K562 (cell line): Measurements from ENCODE around the gene UQCRC1. TPM values are rescaled to one million over a fixed set of nuclear protein-coding genes. Genes with fewer than 3 reads are reported as not detected.

Experiments
- ATAC-seq: fragments of 200-7000 bp; cut with Tn5 transposase; 3 replicates; pipeline ENCODE4 v1.9.1; 2020; ENCODE audit warnings: moderate library complexity
- BruUV-seq: library from RNA; stranded (reverse); fragments of 400-500 nt; replicated peaks from 2 replicates; lab custom pipeline; 2021; lab: Mats Ljungman, UMichigan
- CTCF ChIA-PET: fragments of 300-600 bp; formaldehyde crosslinking; extraction: SDS; loops from one replicate; lab custom pipeline; 2021; ENCODE audit warnings: low intra/inter-chr PET ratio; lab: Yijun Ruan, JAX
- POLR2A ChIA-PET: fragments of 300-600, 350-650 bp; sonication (Branson Sonifier 250); formaldehyde crosslinking; extraction: SDS; loops from one replicate; lab custom pipeline; 2021; ENCODE audit warnings: antibody characterized with exemption, inconsistent platforms; lab: Yijun Ruan, JAX
- DNase-seq, 4 experiments: peaks; one replicate each; pipeline versions ENCODE4 v3.0.0 to v3.0.0-alpha.2; 2011 to 2018; ENCODE audit warnings: low spot score in 3 of 4, mixed read lengths in 3 of 4; ENCODE audit errors: extremely low read depth in 1 of 4
- FAIRE-seq: peaks from 2 replicates; lab custom pipeline; 2011; peaks lifted over from hg19 to GRCh38; lab: Jason Lieb, UNC
- H2AFZ ChIP-seq: 2 replicates; pipeline ENCODE4 v1.6.0; 2011; ENCODE audit warnings: low read depth, low read length, control low read depth, inconsistent platforms
- H3K27ac ChIP-seq: fragments of 200-600 bp; 3 replicates; pipeline ENCODE4 v1.8.0; 2011; ENCODE audit warnings: low read depth, mild to moderate bottlenecking, control low read depth, inconsistent platforms, low read length, moderate library complexity, mixed read lengths; ENCODE audit errors: extremely low read depth
- H3K27me3 ChIP-seq, 2 experiments: fragments of 300-600 bp in 1 of 2; 2 replicates in 1 of 2; 3 replicates in 1 of 2; pipeline versions ENCODE4 v1.6.0 to v1.8.0; 2011; ENCODE audit warnings: inconsistent platforms in 2 of 2, low read length in 2 of 2, mild to moderate bottlenecking in 1 of 2, mixed read lengths in 1 of 2, moderate library complexity in 1 of 2; ENCODE audit not compliant: control insufficient read depth in 2 of 2, insufficient read depth in 2 of 2
- H3K36me3 ChIP-seq: fragments of 300-600 bp; 3 replicates; pipeline ENCODE4 v1.8.0; 2011; ENCODE audit warnings: mild to moderate bottlenecking, low read length, inconsistent platforms; ENCODE audit not compliant: control insufficient read depth, insufficient read depth
- H3K4me1 ChIP-seq, 2 experiments: fragments of 200-600 bp in 1 of 2; replicated peaks in 1 of 2; 2 replicates in 1 of 2; 3 replicates in 1 of 2; pipeline versions ENCODE4 v1.5.1 to v1.8.0; 2011; ENCODE audit warnings: inconsistent platforms in 2 of 2, low read length in 2 of 2, mild to moderate bottlenecking in 1 of 2, mixed read lengths in 1 of 2, moderate library complexity in 1 of 2; ENCODE audit not compliant: control insufficient read depth in 2 of 2, insufficient read depth in 2 of 2
- H3K4me2 ChIP-seq: 2 replicates; pipeline ENCODE4 v1.6.1; 2011; ENCODE audit warnings: low read length, control low read depth, inconsistent platforms, mixed read lengths; ENCODE audit not compliant: insufficient read depth
- H3K4me3 ChIP-seq: fragments of 200-600 bp; sonication (generic), shearing (Covaris generic); 2 replicates; pipeline ENCODE4 v1.5.1; 2016; ENCODE audit warnings: control low read depth, inconsistent platforms
- H3K79me2 ChIP-seq: fragments of 200-600 bp; 3 replicates; pipeline ENCODE4 v1.8.0; 2011; ENCODE audit warnings: low read length, inconsistent platforms; ENCODE audit not compliant: control insufficient read depth, insufficient read depth
- H3K9ac ChIP-seq, 2 experiments: 2 replicates each; pipeline versions ENCODE4 v1.6.0 to v1.6.1; 2011; ENCODE audit warnings: low read depth in 2 of 2, low read length in 2 of 2, control low read depth in 1 of 2, inconsistent platforms in 1 of 2, mild to moderate bottlenecking in 1 of 2, mixed read lengths in 1 of 2; ENCODE audit not compliant: insufficient read depth in 1 of 2
- H3K9me1 ChIP-seq: one replicate; pipeline ENCODE4 v1.6.0; 2011; ENCODE audit warnings: inconsistent platforms, mild to moderate bottlenecking, low read length, moderate library complexity; ENCODE audit not compliant: control insufficient read depth, insufficient read depth
- H3K9me3 ChIP-seq: replicated peaks from 2 replicates; pipeline ENCODE4 v1.5.1; 2011; ENCODE audit warnings: low read depth, low read length, inconsistent platforms; ENCODE audit not compliant: control insufficient read depth, insufficient read depth
- H4K20me1 ChIP-seq: replicated peaks from 2 replicates; pipeline ENCODE4 v1.6.1; 2011; ENCODE audit warnings: low read length, inconsistent platforms, mixed read lengths; ENCODE audit not compliant: control insufficient read depth, insufficient read depth
- CEBPG ChIP-seq, 3 experiments: fragments of 200-800 bp in 1 of 3; sonication (Bioruptor generic) in 1 of 3; sonication (generic) in 1 of 3; formaldehyde crosslinking in 1 of 3; IDR thresholded peaks in 2 of 3; conservative IDR thresholded peaks in 1 of 3; 2 replicates each; pipeline versions ENCODE4 v1.6.1 to v1.8.0; 2016 to 2022; ENCODE audit warnings: missing compliant biosample characterization in 2 of 3, missing genetic modification characterization in 2 of 3, mild to moderate bottlenecking in 1 of 3, missing genetic modification reagents in 1 of 3
- DEAF1 ChIP-seq: fragments of 450-650 bp; formaldehyde crosslinking; IDR thresholded peaks from 2 replicates; pipeline ENCODE4 v1.4.0; 2020; ENCODE audit warnings: mild to moderate bottlenecking, moderate library complexity
- DNMT1 ChIP-seq: fragments of 450-650 bp; IDR thresholded peaks from 2 replicates; pipeline ENCODE4 v1.6.1; 2016; ENCODE audit warnings: antibody characterized with exemption, mild to moderate bottlenecking
- HINFP ChIP-seq: fragments of 450-650 bp; conservative IDR thresholded peaks from 2 replicates; pipeline ENCODE4 v1.6.1; 2016; ENCODE audit warnings: missing genetic modification characterization, low read depth, mild to moderate bottlenecking, control low read depth, missing compliant biosample characterization
- MBD2 ChIP-seq: sonication (generic); IDR thresholded peaks from 2 replicates; pipeline ENCODE4 v1.6.1; 2016; ENCODE audit warnings: low read depth, borderline replicate concordance
- PYGO2 ChIP-seq: fragments of 450-650 bp; IDR thresholded peaks from 2 replicates; pipeline ENCODE4 v1.6.1; 2016; ENCODE audit warnings: mild to moderate bottlenecking, missing genetic modification characterization, moderate library complexity, missing compliant biosample characterization
- SREBF2 ChIP-seq: sonication (generic); formaldehyde crosslinking; IDR thresholded peaks from 2 replicates; pipeline ENCODE4 v1.4.0; 2020; ENCODE audit warnings: mild to moderate bottlenecking, missing genetic modification reagents
- SRF ChIP-seq, 2 experiments: fragments of 250-450, 450-650 bp in 1 of 2; sonication (Bioruptor Pico) in 1 of 2; sonication (generic) in 1 of 2; formaldehyde crosslinking; IDR thresholded peaks; 2 replicates each; pipeline versions ENCODE4 v1.5.0 to v1.5.1; 2020 to 2022; ENCODE audit warnings: mild to moderate bottlenecking in 1 of 2, missing genetic modification reagents in 1 of 2
- SRSF3 ChIP-seq: fragments of 200-400 bp; formaldehyde crosslinking; IDR thresholded peaks from 2 replicates; pipeline ENCODE4 v1.6.1; 2016; ENCODE audit warnings: mild to moderate bottlenecking, low read length, moderate library complexity; ENCODE audit not compliant: insufficient read depth
- ZNF12 ChIP-seq: sonication (generic); formaldehyde crosslinking; IDR thresholded peaks from 2 replicates; pipeline ENCODE4 v1.4.0; 2020; ENCODE audit warnings: mild to moderate bottlenecking, missing genetic modification reagents
- WGBS: fragments of 100-300 bp; shearing (Covaris generic); methylation state at CpG from one replicate; pipeline ENCODE4 v1.1.6; 2016; ENCODE audit warnings: low coverage, mixed read lengths; ENCODE audit not compliant: insufficient coverage; ENCODE audit errors: missing lambda C conversion rate; 5-methylcytosine and 5-hydroxymethylcytosine counted together
- in situ Hi-C: fragments of 300-500 bp; cut with MboI; formaldehyde crosslinking; loops from 4 replicates; pipeline ENCODE4 v1.15.0; 2018; ENCODE audit warnings: inconsistent platforms, mixed read lengths
- intact Hi-C: fragments of 100-400 bp; cut with micrococcal nuclease; formaldehyde crosslinking; loops from 2 replicates; pipeline ENCODE4 v1.14.2; 2022
- polyA plus RNA-seq, 8 experiments: library from polyadenylated mRNA; depleted of rRNA in 4 of 8; stranded (reverse) in 5 of 8; unstranded in 3 of 8; fragments of >200 nt; fragmentation: Nextera tagmentation in 2 of 8; fragmentation: Illumina TruSeq in 1 of 8; extraction: Ambion mirVana in 2 of 8; extraction: Trizol in 1 of 8; gene quantifications; 2 replicates each; pipeline versions ENCODE4 v1.2.1 to v1.2.3, GENCODE V29; 2011 to 2014; ENCODE audit warnings: inconsistent platforms in 1 of 8, missing spikeins in 1 of 8
- total RNA-seq, 7 experiments: library from RNA; depleted of rRNA in 6 of 7; stranded (reverse); fragments of >200 nt in 6 of 7; fragmentation: Illumina TruSeq in 2 of 7; extraction: Trizol in 2 of 7; gene quantifications; 2 replicates each; pipeline versions ENCODE4 v1.2.1 to v1.2.3, GENCODE V29; 2011 to 2021; ENCODE audit warnings: low replicate concordance in 1 of 7
- TF ChIP-seq, protein P1 (sequence below): fragments of 450-650 bp; IDR thresholded peaks from 2 replicates; pipeline ENCODE4 v1.6.1; 2017; ENCODE audit warnings: mild to moderate bottlenecking, moderate library complexity

Gene UQCRC1
- total and polyA plus RNA-seq, 9 of the 15 experiments (the other 6 are each of a cell fraction or from before 2014, with no cell fraction given), result 125 to 424 (median 268) TPM

- POLR2A ChIA-PET, result no interaction called here
- in situ Hi-C loops, result no loop called here
These were observed 37.5 kb downstream of the UQCRC1 start for GRCh38 chr3:48571938-48572337.

More at GRCh38 chr3:48571938-48572337, 37.5 kb downstream of the UQCRC1 start:
- no peaks in the 10 kb centered on the region for H3K79me2 ChIP-seq
- no TSS peak for BruUV-seq
- TF ChIP-seq DEAF1 (no peak), SRSF3 (no peak), ZNF12 (CRISPR knock-in tag) (no peak), SRF (CRISPR knock-in tag; IDR thresholded peaks at IDR 0.05) (no peak), MBD2 (no peak), HINFP (no peak), DNMT1 (no peak), CEBPG (CRISPR knock-in tag; IDR thresholded peaks at IDR 0.05) (no peak), CEBPG (tag; conservative IDR thresholded peaks at IDR 0.05 in 1 of 2, IDR thresholded peaks at IDR 0.05 in 1 of 2) (no peak), SREBF2 (no peak), PYGO2 (no peak)
- TF ChIP-seq, protein P1, sequence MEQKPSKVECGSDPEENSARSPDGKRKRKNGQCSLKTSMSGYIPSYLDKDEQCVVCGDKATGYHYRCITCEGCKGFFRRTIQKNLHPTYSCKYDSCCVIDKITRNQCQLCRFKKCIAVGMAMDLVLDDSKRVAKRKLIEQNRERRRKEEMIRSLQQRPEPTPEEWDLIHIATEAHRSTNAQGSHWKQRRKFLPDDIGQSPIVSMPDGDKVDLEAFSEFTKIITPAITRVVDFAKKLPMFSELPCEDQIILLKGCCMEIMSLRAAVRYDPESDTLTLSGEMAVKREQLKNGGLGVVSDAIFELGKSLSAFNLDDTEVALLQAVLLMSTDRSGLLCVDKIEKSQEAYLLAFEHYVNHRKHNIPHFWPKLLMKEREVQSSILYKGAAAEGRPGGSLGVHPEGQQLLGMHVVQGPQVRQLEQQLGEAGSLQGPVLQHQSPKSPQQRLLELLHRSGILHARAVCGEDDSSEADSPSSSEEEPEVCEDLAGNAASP, result no peak
- CTCF ChIA-PET, result no interaction called here
- no peak overlapping the region for H3K4me2 ChIP-seq
- DNase-seq (no peak), FAIRE-seq (no peak), ATAC-seq (no peak)
- no peak overlapping the region for H3K27ac ChIP-seq
- no peak overlapping the region; a peak in 1 of 4 replicates for H3K9ac ChIP-seq
- no peaks in the 10 kb centered on the region for H3K36me3 ChIP-seq
- no peaks in the 10 kb centered on the region for H3K27me3 ChIP-seq
- no peak overlapping the region for H2AFZ ChIP-seq
- no peak overlapping the region for H3K4me3 ChIP-seq
- 48% methylated on average over 8 of the region's 12 CpGs for WGBS
- H3K9me1 ChIP-seq, result no peaks in the 10 kb centered on the region
- no peaks in the 10 kb centered on the region for H4K20me1 ChIP-seq
- no peaks in the 10 kb centered on the region for H3K9me3 ChIP-seq
- intact Hi-C loops, result no loop called here
- H3K4me1 ChIP-seq, result peaks cover 0 to 9% of the 10 kb centered on the region in 2 experiments; a peak in 1 of 5 replicates
